DOHH2 (cell line): Measurements from ENCODE around the gene LYPD1.

Experiments
- H3F3A ChIP-seq: fragments of 200-600 bp; sonication (generic), shearing (Covaris generic); 2 replicates; pipeline ENCODE4 v1.6.0; 2016; ENCODE audit warnings: antibody characterized with exemption, mild to moderate bottlenecking; ENCODE audit not compliant: control insufficient read depth, insufficient read depth
- H3K27ac ChIP-seq: fragments of 200-600 bp; sonication (generic); 2 replicates; pipeline ENCODE4 v1.5.1; 2014; ENCODE audit warnings: low read depth, mild to moderate bottlenecking, low read length, moderate library complexity
- H3K27me3 ChIP-seq: fragments of 200-600 bp; sonication (generic); 2 replicates; pipeline ENCODE4 v1.6.1; 2014; ENCODE audit warnings: mild to moderate bottlenecking, low read length, mixed read lengths; ENCODE audit not compliant: control insufficient read depth
- H3K36me3 ChIP-seq: fragments of 200-600 bp; sonication (generic); 2 replicates; pipeline ENCODE4 v1.6.1; 2014; ENCODE audit warnings: mild to moderate bottlenecking, low read length, moderate library complexity, mixed read lengths; ENCODE audit not compliant: control insufficient read depth
- H3K4me1 ChIP-seq: fragments of 200-600 bp; sonication (generic); 2 replicates; pipeline ENCODE4 v1.6.1; 2014; ENCODE audit warnings: mild to moderate bottlenecking, low read length, mixed read lengths; ENCODE audit not compliant: control insufficient read depth
- H3K4me2 ChIP-seq: fragments of 200-600 bp; sonication (generic); 2 replicates; pipeline ENCODE4 v1.6.0; 2014; ENCODE audit warnings: mild to moderate bottlenecking, low read length, moderate library complexity
- H3K4me3 ChIP-seq: fragments of 200-600 bp; sonication (generic); 2 replicates; pipeline ENCODE4 v1.5.1; 2014; ENCODE audit warnings: mild to moderate bottlenecking, low read length, mixed read lengths
- H3K79me2 ChIP-seq: fragments of 200-600 bp; sonication (generic); 2 replicates; pipeline ENCODE4 v1.6.1; 2014; ENCODE audit warnings: mild to moderate bottlenecking, low read length, mixed read lengths; ENCODE audit not compliant: control insufficient read depth
- H3K9me2 ChIP-seq: fragments of 200-600 bp; sonication (generic); replicated peaks from 2 replicates; pipeline ENCODE4 v1.6.1; 2014; ENCODE audit warnings: mild to moderate bottlenecking, low read length, mixed read lengths; ENCODE audit not compliant: control insufficient read depth
- H3K9me3 ChIP-seq: fragments of 200-600 bp; sonication (generic); 2 replicates; pipeline ENCODE4 v1.6.1; 2014; ENCODE audit warnings: antibody characterized with exemption, low read length, mixed read lengths; ENCODE audit not compliant: control insufficient read depth, insufficient read depth
- H4K20me1 ChIP-seq: fragments of 200-600 bp; sonication (generic); 2 replicates; pipeline ENCODE4 v1.6.0; 2014; ENCODE audit warnings: low read depth, mild to moderate bottlenecking, antibody characterized with exemption, low read length, moderate library complexity; ENCODE audit not compliant: control insufficient read depth, insufficient read depth
- EZH2phosphoT487 ChIP-seq: fragments of 200-600 bp; sonication (generic); IDR thresholded peaks from 2 replicates; pipeline ENCODE4 v1.6.1; 2017; ENCODE audit warnings: borderline replicate concordance, mild to moderate bottlenecking, antibody characterized with exemption, low read length, moderate library complexity, mixed read lengths
- TF ChIP-seq, protein P1 (sequence below): fragments of 200-600 bp; sonication (generic); IDR thresholded peaks from one replicate; pipeline ENCODE4 v1.5.1; 2014; ENCODE audit warnings: antibody characterized with exemption, mild to moderate bottlenecking, low read depth, low read length; ENCODE audit not compliant: poor library complexity, severe bottlenecking

LYPD1 gene

DNA sequence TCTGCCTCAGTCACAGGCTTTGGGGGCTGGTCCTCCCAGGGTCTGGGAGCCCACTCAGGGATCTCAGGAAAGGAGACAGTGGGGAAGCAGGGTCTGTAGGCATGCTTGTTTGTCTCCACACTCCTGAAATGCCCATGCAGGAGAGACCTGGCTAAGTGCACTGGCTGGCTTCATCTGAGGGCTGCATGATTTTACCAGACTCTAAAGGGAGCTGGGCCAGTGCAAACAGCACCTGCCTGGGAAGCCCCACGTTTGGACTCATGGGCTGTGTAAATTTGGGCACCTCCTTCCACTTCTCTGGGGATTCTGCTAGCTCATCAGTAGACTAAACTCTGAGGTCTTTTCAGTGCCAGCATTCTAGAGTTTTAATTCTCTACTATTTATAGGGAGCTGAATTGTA lies 33.7 kb downstream of the LYPD1 start:
- H4K20me1 ChIP-seq = no peaks in the 10 kb centered on the region
- H3K4me1 ChIP-seq = no peaks in the 10 kb centered on the region
- no peaks in the 10 kb centered on the region for H3K9me2 ChIP-seq
- no peak overlapping the region for H3K27ac ChIP-seq
- no peaks in the 10 kb centered on the region for H3K79me2 ChIP-seq
- no peaks in the 10 kb centered on the region for H3K36me3 ChIP-seq
- TF ChIP-seq EZH2phosphoT487 = no peak
- TF ChIP-seq, protein P1, sequence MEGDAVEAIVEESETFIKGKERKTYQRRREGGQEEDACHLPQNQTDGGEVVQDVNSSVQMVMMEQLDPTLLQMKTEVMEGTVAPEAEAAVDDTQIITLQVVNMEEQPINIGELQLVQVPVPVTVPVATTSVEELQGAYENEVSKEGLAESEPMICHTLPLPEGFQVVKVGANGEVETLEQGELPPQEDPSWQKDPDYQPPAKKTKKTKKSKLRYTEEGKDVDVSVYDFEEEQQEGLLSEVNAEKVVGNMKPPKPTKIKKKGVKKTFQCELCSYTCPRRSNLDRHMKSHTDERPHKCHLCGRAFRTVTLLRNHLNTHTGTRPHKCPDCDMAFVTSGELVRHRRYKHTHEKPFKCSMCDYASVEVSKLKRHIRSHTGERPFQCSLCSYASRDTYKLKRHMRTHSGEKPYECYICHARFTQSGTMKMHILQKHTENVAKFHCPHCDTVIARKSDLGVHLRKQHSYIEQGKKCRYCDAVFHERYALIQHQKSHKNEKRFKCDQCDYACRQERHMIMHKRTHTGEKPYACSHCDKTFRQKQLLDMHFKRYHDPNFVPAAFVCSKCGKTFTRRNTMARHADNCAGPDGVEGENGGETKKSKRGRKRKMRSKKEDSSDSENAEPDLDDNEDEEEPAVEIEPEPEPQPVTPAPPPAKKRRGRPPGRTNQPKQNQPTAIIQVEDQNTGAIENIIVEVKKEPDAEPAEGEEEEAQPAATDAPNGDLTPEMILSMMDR = no peak
- H3F3A ChIP-seq = no peaks in the 10 kb centered on the region
- H3K4me3 ChIP-seq = no peak overlapping the region
- no peaks in the 10 kb centered on the region for H3K9me3 ChIP-seq
- no peaks in the 10 kb centered on the region for H3K27me3 ChIP-seq
- no peak overlapping the region for H3K4me2 ChIP-seq

DNA sequence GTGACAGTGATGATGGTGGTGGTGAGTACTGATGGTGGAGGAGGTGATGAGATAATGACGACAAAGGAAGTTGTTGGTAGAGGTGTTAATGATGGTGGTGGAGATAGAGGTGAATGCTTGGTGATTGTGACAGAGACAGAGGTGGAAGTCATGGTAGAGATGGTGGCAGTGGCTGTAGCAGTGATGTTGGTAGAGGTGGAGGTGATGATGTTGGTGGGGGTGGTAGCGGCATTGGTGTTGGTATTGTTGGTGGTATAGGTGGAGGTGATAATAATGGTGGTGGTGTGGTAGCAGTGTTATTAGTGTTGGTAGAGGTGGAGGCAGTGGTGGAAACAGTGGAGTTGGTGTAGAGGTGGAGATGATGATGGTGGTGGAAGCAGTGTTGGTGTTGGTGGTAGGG lies 36.4 kb downstream of the LYPD1 start:
- Histone ChIP-seq H3K4me1 (no peaks in the 10 kb centered on the region), H3K9me3 (no peaks in the 10 kb centered on the region), H3K27me3 (no peaks in the 10 kb centered on the region), H3K4me3 (no peak overlapping the region), H3K36me3 (no peaks in the 10 kb centered on the region), H3K4me2 (no peak overlapping the region), H3F3A (no peaks in the 10 kb centered on the region), H3K9me2 (no peaks in the 10 kb centered on the region), H3K79me2 (no peaks in the 10 kb centered on the region), H3K27ac (no peak overlapping the region), H4K20me1 (no peaks in the 10 kb centered on the region)
- TF ChIP-seq, protein P1 = no peak
- no peak for TF ChIP-seq EZH2phosphoT487

GRCh38 chr2:132632000-132632649 lies 37.9 kb downstream of the LYPD1 start:
- Histone ChIP-seq H3K9me2 (no peaks in the 10 kb centered on the region), H3F3A (no peaks in the 10 kb centered on the region), H3K4me2 (no peak overlapping the region), H3K27me3 (no peaks in the 10 kb centered on the region), H3K9me3 (no peaks in the 10 kb centered on the region), H3K27ac (no peak overlapping the region), H3K4me1 (no peaks in the 10 kb centered on the region), H4K20me1 (no peaks in the 10 kb centered on the region), H3K79me2 (no peaks in the 10 kb centered on the region), H3K36me3 (no peaks in the 10 kb centered on the region), H3K4me3 (no peak overlapping the region)
- TF ChIP-seq, protein P1 = no peak
- no peak for TF ChIP-seq EZH2phosphoT487
